IMR-90 (cell line): ENCODE measurements around the gene ACSBG1. TPM values are rescaled to one million over a fixed set of nuclear protein-coding genes. Genes with fewer than 3 reads are reported as not detected.
A peak's percentile ranks its signal among the peaks of the same experiment; 100 is the strongest.

Source experiments
- ATAC-seq: fragments of 200-7000 bp; cut with Tn5 transposase; 2 replicates; pipeline ENCODE4 v1.9.1; 2020; ENCODE audit warnings: low read depth, mild to moderate bottlenecking, moderate library complexity
- BruUV-seq: library from RNA; stranded (reverse); fragments of 400-500 nt; replicated peaks from 2 replicates; lab custom pipeline; 2021; lab: Mats Ljungman, UMichigan
- CTCF ChIA-PET: fragments of 300-600 bp; formaldehyde crosslinking; extraction: SDS; loops from one replicate; lab custom pipeline; 2021; ENCODE audit warnings: antibody characterized with exemption; lab: Yijun Ruan, JAX
- POLR2A ChIA-PET: fragments of 300-600 bp; sonication (Branson Sonifier 250); formaldehyde crosslinking; loops from one replicate; lab custom pipeline; 2022; ENCODE audit warnings: antibody characterized with exemption; ENCODE audit not compliant: unreplicated experiment; lab: Charles Lee
- DNase-seq: peaks from one replicate; pipeline ENCODE4 v3.0.0; 2013
- H2AFZ ChIP-seq: replicated peaks from 2 replicates; pipeline ENCODE3; 2013; ENCODE audit warnings: low read length, mild to moderate bottlenecking; ENCODE audit not compliant: poor library complexity
- H2AK5ac ChIP-seq: 2 replicates; pipeline ENCODE4 v1.6.1; 2013; ENCODE audit warnings: low read depth, low read length, inconsistent platforms
- H2AK9ac ChIP-seq: replicated peaks from 2 replicates; pipeline ENCODE3; 2013; ENCODE audit warnings: mild to moderate bottlenecking, low read depth, low read length, moderate library complexity; ENCODE audit not compliant: poor library complexity
- H2BK120ac ChIP-seq: 2 replicates; pipeline ENCODE4 v1.6.1; 2013; ENCODE audit warnings: low read depth, low read length, inconsistent platforms
- H2BK15ac ChIP-seq: 3 replicates; pipeline ENCODE4 v1.6.1; 2013; ENCODE audit warnings: low read depth, low read length, inconsistent platforms
- H2BK20ac ChIP-seq: 2 replicates; pipeline ENCODE4 v1.6.1; 2013; ENCODE audit warnings: low read depth, mild to moderate bottlenecking, inconsistent platforms, low read length, moderate library complexity
- H2BK5ac ChIP-seq: 2 replicates; pipeline ENCODE4 v1.6.1; 2013; ENCODE audit warnings: mild to moderate bottlenecking, low read depth, low read length, inconsistent platforms; ENCODE audit not compliant: poor library complexity, severe bottlenecking
- H3K14ac ChIP-seq: replicated peaks from 2 replicates; pipeline ENCODE4 v1.6.1; 2013; ENCODE audit warnings: low read depth, low read length, inconsistent platforms
- H3K18ac ChIP-seq: 2 replicates; pipeline ENCODE4 v1.6.1; 2013; ENCODE audit warnings: low read depth, low read length, control low read depth
- H3K23ac ChIP-seq: 2 replicates; pipeline ENCODE4 v1.6.1; 2013; ENCODE audit warnings: low read depth, low read length, inconsistent platforms
- H3K27ac ChIP-seq: 2 replicates; pipeline ENCODE4 v1.5.1; 2013; ENCODE audit warnings: mild to moderate bottlenecking, control low read depth, low read length; ENCODE audit not compliant: insufficient read depth
- H3K27me3 ChIP-seq: 2 replicates; pipeline ENCODE4 v1.6.1; 2013; ENCODE audit warnings: low read length; ENCODE audit not compliant: control insufficient read depth, insufficient read depth
- H3K36me3 ChIP-seq: 2 replicates; pipeline ENCODE4 v1.6.1; 2013; ENCODE audit warnings: low read length, mixed read lengths; ENCODE audit not compliant: control insufficient read depth, insufficient read depth
- H3K4ac ChIP-seq: 2 replicates; pipeline ENCODE4 v1.6.1; 2013; ENCODE audit warnings: low read depth, low read length, inconsistent platforms
- H3K4me1 ChIP-seq: 2 replicates; pipeline ENCODE4 v1.6.1; 2013; ENCODE audit warnings: low read length, mixed read lengths; ENCODE audit not compliant: control insufficient read depth, insufficient read depth
- H3K4me2 ChIP-seq: 2 replicates; pipeline ENCODE4 v1.6.1; 2013; ENCODE audit warnings: low read depth, mild to moderate bottlenecking, control low read depth, low read length, moderate library complexity
- H3K4me3 ChIP-seq: 2 replicates; pipeline ENCODE4 v1.5.1; 2013; ENCODE audit warnings: low read depth, mild to moderate bottlenecking, control low read depth, low read length, moderate library complexity; ENCODE audit not compliant: insufficient read depth
- H3K56ac ChIP-seq: 2 replicates; pipeline ENCODE4 v1.6.1; 2013; ENCODE audit warnings: low read length, inconsistent platforms; ENCODE audit not compliant: insufficient read depth; ENCODE audit errors: extremely low read depth
- H3K79me1 ChIP-seq, 2 experiments: 2 replicates each; pipeline ENCODE4 v1.6.1; 2013; ENCODE audit warnings: low read length in 2 of 2, inconsistent platforms in 1 of 2, low read depth in 1 of 2
- H3K9ac ChIP-seq: 2 replicates; pipeline ENCODE4 v1.6.1; 2013; ENCODE audit warnings: low read depth, low read length, control low read depth
- H3K9me1 ChIP-seq: 2 replicates; pipeline ENCODE4 v1.6.1; 2013; ENCODE audit warnings: low read length, inconsistent platforms; ENCODE audit not compliant: insufficient read depth
- H3K9me3 ChIP-seq: 2 replicates; pipeline ENCODE4 v1.6.1; 2013; ENCODE audit warnings: low read length; ENCODE audit not compliant: control insufficient read depth, insufficient read depth
- H4K20me1 ChIP-seq: 2 replicates; pipeline ENCODE4 v1.6.1; 2013; ENCODE audit warnings: low read length, inconsistent platforms; ENCODE audit not compliant: insufficient read depth
- H4K5ac ChIP-seq: 2 replicates; pipeline ENCODE4 v1.6.1; 2013; ENCODE audit warnings: mild to moderate bottlenecking, low read depth, low read length, control low read depth
- H4K8ac ChIP-seq, 2 experiments: 2 replicates each; pipeline ENCODE4 v1.6.1; 2013; ENCODE audit warnings: low read depth in 2 of 2, low read length in 2 of 2, control low read depth in 1 of 2, inconsistent platforms in 1 of 2
- H4K91ac ChIP-seq: 2 replicates; pipeline ENCODE4 v1.6.1; 2013; ENCODE audit warnings: low read depth, low read length, inconsistent platforms; ENCODE audit not compliant: insufficient read depth
- MAZ ChIP-seq: IDR thresholded peaks from 2 replicates; pipeline ENCODE4 v1.6.1; 2012; ENCODE audit warnings: low read depth, mild to moderate bottlenecking, low read length, improper control_type of control experiment, moderate library complexity, borderline replicate concordance
- RFX5 ChIP-seq: IDR thresholded peaks from 2 replicates; pipeline ENCODE4 v1.8.0; 2012; ENCODE audit warnings: low read depth, mild to moderate bottlenecking, low read length, moderate library complexity
- WGBS, 2 experiments: methylation state at CpG; one replicate each; pipeline versions ENCODE4 v1.1.5 to v1.1.7; 2013; ENCODE audit warnings: missing lambda C conversion rate in 2 of 2; ENCODE audit not compliant: insufficient read length in 1 of 2; ENCODE audit errors: extremely low coverage in 2 of 2; 5-methylcytosine and 5-hydroxymethylcytosine counted together
- dilution Hi-C: fragments of 300-500 bp; cut with HindIII; formaldehyde crosslinking; loops from one replicate; pipeline ENCODE4 v1.14.3; 2018; ENCODE audit warnings: low sequenced_read_pairs; ENCODE audit not compliant: unreplicated experiment
- in situ Hi-C: fragments of 300-500 bp; cut with MboI; formaldehyde crosslinking; loops from 3 replicates; pipeline ENCODE4 v1.14.3; 2019; ENCODE audit warnings: low sequenced_read_pairs, inconsistent platforms, mixed read lengths
- intact Hi-C: fragments of 100-400 bp; cut with micrococcal nuclease; formaldehyde crosslinking; loops from 2 replicates; pipeline ENCODE4 v1.10.0; 2022
- polyA plus RNA-seq, 3 experiments: library from polyadenylated mRNA; depleted of rRNA; stranded (reverse); fragments of >200 nt; gene quantifications; 2 replicates each; pipeline ENCODE4 v1.2.3, GENCODE V29; 2012; ENCODE audit warnings: low replicate concordance in 1 of 3
- total RNA-seq: library from RNA; depleted of rRNA; stranded (reverse); fragments of >200 nt; gene quantifications from 2 replicates; pipeline ENCODE4 v1.2.3, GENCODE V29; 2012

ACSBG1 gene
- total and polyA plus RNA-seq, 2 of the 4 experiments (the other 2 are of a cell fraction), result 0.02 TPM; not detected in 1

GRCh38 chr15:78220713-78221112 is 13.7 kb downstream of the ACSBG1 start:
- peaks cover 1% of the 10 kb centered on the region; the same call in 1 of the 2 replicates for H3K9me3 ChIP-seq
- H3K4me3 ChIP-seq, result no peak overlapping the region
- no peaks in the 10 kb centered on the region for H4K20me1 ChIP-seq
- H3K18ac ChIP-seq, result no peak overlapping the region
- no peak for TF ChIP-seq RFX5
- no peak for TF ChIP-seq MAZ
- H2AK9ac ChIP-seq, result no peak overlapping the region
- DNase-seq (peak; percentile 6), ATAC-seq (no peak)
- no peak overlapping the region for H3K4me2 ChIP-seq
- no peaks in the 10 kb centered on the region for H3K9me1 ChIP-seq
- in situ Hi-C loops (no loop called here), dilution Hi-C loops (no loop called here), intact Hi-C loops (no loop called here)
- H2BK5ac ChIP-seq, result no peak overlapping the region
- H2BK20ac ChIP-seq, result no peak overlapping the region
- no peak overlapping the region for H4K5ac ChIP-seq
- no peak overlapping the region for H3K23ac ChIP-seq
- WGBS, 2 experiments, result no CpG with 5 or more reads among the region's 1 CpG
- H3K79me1 ChIP-seq, result no peaks in the 10 kb centered on the region
- H2AFZ ChIP-seq, result no peak overlapping the region
- ChIA-PET POLR2A (no interaction called here), CTCF (no interaction called here)
- no peak overlapping the region for H2BK15ac ChIP-seq
- no peak overlapping the region for H3K56ac ChIP-seq
- H3K4ac ChIP-seq, result no peak overlapping the region
- H2BK120ac ChIP-seq, result no peak overlapping the region
- H3K9ac ChIP-seq, result no peak overlapping the region
- no peak overlapping the region for H4K8ac ChIP-seq
- no peak overlapping the region for H3K27ac ChIP-seq
- no peak overlapping the region for H3K14ac ChIP-seq
- no peaks in the 10 kb centered on the region for H3K36me3 ChIP-seq
- no TSS peak for BruUV-seq
- peaks cover 24% of the 10 kb centered on the region for H3K27me3 ChIP-seq
- H3K4me1 ChIP-seq, result no peaks in the 10 kb centered on the region
- no peak overlapping the region for H4K91ac ChIP-seq
- no peak overlapping the region for H2AK5ac ChIP-seq
